ENCODE data around the gene PSMD2.

DNA sequence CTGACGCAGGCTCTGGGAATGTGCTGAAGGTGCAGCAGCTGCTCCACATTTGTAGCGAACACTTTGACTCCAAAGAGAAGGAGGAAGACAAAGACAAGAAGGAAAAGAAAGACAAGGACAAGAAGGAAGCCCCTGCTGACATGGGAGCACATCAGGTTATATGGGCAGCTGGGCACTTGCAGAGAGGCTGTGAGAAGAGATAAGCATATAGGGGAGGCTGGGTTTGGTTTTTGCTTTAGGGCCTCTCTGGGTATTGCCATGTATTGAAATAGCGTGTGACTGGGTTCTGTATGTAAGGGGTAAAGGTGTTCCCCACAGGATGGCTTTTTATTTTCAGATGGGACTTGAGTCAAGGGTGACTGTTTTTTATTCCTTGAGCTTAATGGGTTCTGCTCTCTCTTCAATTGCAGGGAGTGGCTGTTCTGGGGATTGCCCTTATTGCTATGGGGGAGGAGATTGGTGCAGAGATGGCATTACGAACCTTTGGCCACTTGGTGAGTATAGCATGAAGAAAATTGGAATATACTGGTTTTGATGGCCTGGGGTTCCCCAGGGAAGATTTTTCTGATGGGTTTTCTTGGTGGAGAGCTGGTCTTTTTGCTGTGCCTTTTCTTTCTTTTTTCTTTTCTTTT, 7.4 kb downstream of the PSMD2 start:
- TF ChIP-seq CTCF (IDR thresholded peaks at IDR 0.05; ENCODE audit: extremely low read depth in 1 of 2, insufficient read depth in 1 of 2, low read depth in 1 of 2, low read length in 2 of 2) (no peak), POLR2AphosphoS5 (IDR thresholded peaks at IDR 0.05; ENCODE audit: insufficient read depth, low read depth, low read length) (no peak), GATA2 (IDR thresholded peaks at IDR 0.05; ENCODE audit: insufficient read depth, insufficient read length, low read depth, low read length) (no peak), EZH2 (IDR thresholded peaks at IDR 0.05; ENCODE audit: borderline replicate concordance, low read depth, low read length, severe bottlenecking) (no peak), POLR2A (IDR thresholded peaks at IDR 0.05; ENCODE audit: low read depth, low read length) (no peak)

All from endothelial cell of umbilical vein (primary cell).